NOMO-1 (cell line): ENCODE data around the gene NR5A2.

Source experiments
- DNase-seq, 2 experiments: peaks; one replicate each; lab custom pipeline; 2025; ENCODE audit not compliant: unreplicated experiment in 2 of 2; lab: John Stamatoyannopoulos, UW

The NR5A2 gene

GRCh38 chr1:200118779-200119505, 91.4 kb downstream of the NR5A2 start:
- DNase-seq = no peak

GRCh38 chr1:200121421-200121820, 93.9 kb downstream of the NR5A2 start:
- DNase-seq = no peak

- no peak for DNase-seq
These were observed 96.8 kb downstream of the NR5A2 start for GRCh38 chr1:200124309-200124708.

GRCh38 chr1:200128081-200128480, 100.6 kb downstream of the NR5A2 start:
- DNase-seq = no peak

GRCh38 chr1:200128944-200129879, 101.7 kb downstream of the NR5A2 start:
- DNase-seq = peak in 1 of 2 experiments; percentile 10

- peak; percentile 52 to 79 for DNase-seq
These were observed 103.0 kb downstream of the NR5A2 start for GRCh38 chr1:200130552-200130951.

- no peak for DNase-seq
These were observed 104.1 kb downstream of the NR5A2 start for GRCh38 chr1:200131551-200132125.

GRCh38 chr1:200133123-200133522, 105.6 kb downstream of the NR5A2 start:
- no peak for DNase-seq

GRCh38 chr1:200134116-200134515, 106.6 kb downstream of the NR5A2 start:
- no peak for DNase-seq

- no peak for DNase-seq
These were observed 108.9 kb downstream of the NR5A2 start for GRCh38 chr1:200136384-200136783.

GRCh38 chr1:200139661-200140250, 112.2 kb downstream of the NR5A2 start:
- peak in 1 of 2 experiments; percentile 64 for DNase-seq

GRCh38 chr1:200143347-200143746, 115.8 kb downstream of the NR5A2 start:
- no peak for DNase-seq

GRCh38 chr1:200146100-200146499, 118.6 kb downstream of the NR5A2 start:
- no peak for DNase-seq

GRCh38 chr1:200147094-200147493, 119.6 kb downstream of the NR5A2 start:
- DNase-seq = no peak

GRCh38 chr1:200147742-200148141, 120.2 kb downstream of the NR5A2 start:
- DNase-seq = no peak

- no peak for DNase-seq
These were observed 122.5 kb downstream of the NR5A2 start for GRCh38 chr1:200150006-200150405.

- no peak for DNase-seq
These were observed 123.2 kb downstream of the NR5A2 start for GRCh38 chr1:200150721-200151120.

- peak in 1 of 2 experiments; percentile 23 for DNase-seq
These were observed 124.8 kb downstream of the NR5A2 start for GRCh38 chr1:200152336-200152735.

GRCh38 chr1:200153277-200154055, 126.0 kb downstream of the NR5A2 start:
- no peak for DNase-seq

GRCh38 chr1:200154069-200154767, 126.7 kb downstream of the NR5A2 start:
- DNase-seq = peak; percentile 54 to 64
